Measurements from ENCODE around the gene SOCS3.

Gene SOCS3

DNA sequence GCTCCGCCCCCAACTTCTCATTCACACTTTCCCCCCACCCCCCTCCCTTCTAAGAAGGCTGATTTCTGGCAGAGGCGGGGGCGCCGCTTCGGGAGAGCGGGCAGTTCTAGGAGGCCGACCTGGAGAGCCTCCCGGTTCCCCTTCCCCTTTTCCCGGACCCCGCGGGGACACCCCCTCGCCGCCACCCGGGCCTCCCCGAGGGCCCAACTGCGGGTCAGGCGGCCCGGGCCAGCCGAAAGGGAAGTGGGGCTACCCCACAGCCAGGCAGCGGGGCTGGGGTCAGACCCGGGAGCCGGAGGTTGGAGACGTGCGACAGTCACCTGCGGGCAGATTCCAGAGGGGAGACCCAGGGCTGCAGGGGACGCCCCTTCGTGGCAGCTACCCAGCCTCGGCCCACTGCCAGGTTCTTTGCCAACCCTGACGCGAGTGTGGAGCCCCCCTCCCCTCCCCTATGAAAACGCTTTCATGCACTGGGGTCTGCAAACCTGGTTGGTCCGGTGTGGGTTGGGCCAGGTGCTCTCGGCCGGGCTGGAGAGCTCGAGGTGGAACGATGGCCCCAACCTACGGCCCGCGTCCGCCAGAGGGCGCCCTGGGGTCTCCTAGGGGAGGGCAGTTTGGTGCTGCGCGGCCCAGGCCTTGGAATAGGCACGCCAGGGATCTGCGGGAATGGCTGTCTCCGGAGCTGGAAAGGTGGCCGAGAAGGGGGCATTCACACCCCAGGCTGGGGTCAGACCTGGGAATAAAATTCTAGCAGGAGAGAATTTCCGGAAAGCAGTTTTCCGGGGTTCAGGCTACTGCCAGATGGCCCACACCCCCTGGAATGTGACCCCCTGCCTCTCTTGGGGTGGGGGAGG lies 721 bp upstream of the SOCS3 start:
- WGBS, 2 experiments, result 1% methylated on average over 49 of the region's 49 CpGs
- Histone ChIP-seq H3K9me3 (ENCODE audit: control insufficient read depth, low read length) (no peaks in the 10 kb centered on the region), H3K36me3 (ENCODE audit: control insufficient read depth, insufficient read depth, low read length) (peaks cover 10% of the 10 kb centered on the region), H3K4me3 (ENCODE audit: insufficient read depth, low read depth, low read length) (peak overlapping the region; percentile 85), H3K4me1 (ENCODE audit: control insufficient read depth, insufficient read depth, low read length) (peaks cover 46% of the 10 kb centered on the region), H3K27me3 (ENCODE audit: control insufficient read depth, insufficient read depth, low read length, poor library complexity, severe bottlenecking) (peaks cover 40% of the 10 kb centered on the region), H3K27ac (ENCODE audit: insufficient read depth, low read depth, low read length, poor library complexity, severe bottlenecking) (peak overlapping the region; percentile 68)

DNA sequence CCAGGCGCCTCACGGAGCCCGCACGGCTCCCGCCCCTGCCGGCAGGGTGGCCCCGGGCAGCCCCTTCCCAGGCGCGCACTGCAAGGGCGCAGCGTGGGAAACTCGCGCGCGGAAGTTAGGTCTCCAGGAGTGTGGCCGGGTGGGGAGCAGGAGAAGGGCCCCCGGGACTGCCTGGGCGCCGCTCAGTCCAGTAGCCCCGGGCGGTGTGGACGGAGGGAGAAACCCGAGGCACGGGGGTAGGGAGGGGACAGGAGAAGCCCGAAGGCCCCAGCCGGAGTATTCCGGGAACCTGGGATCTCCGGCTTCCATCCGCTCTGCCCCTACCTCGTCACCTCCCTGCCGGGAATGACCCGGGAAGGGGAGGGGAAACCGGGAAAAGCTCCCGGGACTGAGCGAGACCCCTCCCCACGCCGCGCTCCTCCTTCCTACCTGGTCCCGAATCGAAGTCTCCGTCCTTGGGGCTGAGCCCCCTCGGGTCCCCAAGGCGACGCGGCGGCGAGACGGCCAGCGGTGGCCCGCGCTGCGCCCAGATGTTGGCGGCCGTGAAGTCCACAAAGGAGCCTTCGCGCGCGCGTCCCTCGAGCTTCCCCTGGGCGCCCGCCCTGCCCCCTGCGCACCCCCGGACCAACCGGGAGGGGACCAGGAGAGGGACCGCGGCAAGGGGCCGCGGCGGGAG lies 418 bp downstream of the SOCS3 start:
- 0 to 1% methylated on average over 70 of the region's 70 CpGs for WGBS, 2 experiments
- H3K27me3 ChIP-seq (ENCODE audit: control insufficient read depth, insufficient read depth, low read length, poor library complexity, severe bottlenecking), result peaks cover 52% of the 10 kb centered on the region
- H3K4me1 ChIP-seq (ENCODE audit: control insufficient read depth, insufficient read depth, low read length), result peaks cover 37% of the 10 kb centered on the region
- H3K36me3 ChIP-seq (ENCODE audit: control insufficient read depth, insufficient read depth, low read length), result peaks cover 10% of the 10 kb centered on the region
- H3K4me3 ChIP-seq (ENCODE audit: insufficient read depth, low read depth, low read length), result peak overlapping the region; percentile 85
- no peaks in the 10 kb centered on the region for H3K9me3 ChIP-seq (ENCODE audit: control insufficient read depth, low read length)
- H3K27ac ChIP-seq (ENCODE audit: insufficient read depth, low read depth, low read length, poor library complexity, severe bottlenecking), result peak overlapping the region; percentile 71

DNA sequence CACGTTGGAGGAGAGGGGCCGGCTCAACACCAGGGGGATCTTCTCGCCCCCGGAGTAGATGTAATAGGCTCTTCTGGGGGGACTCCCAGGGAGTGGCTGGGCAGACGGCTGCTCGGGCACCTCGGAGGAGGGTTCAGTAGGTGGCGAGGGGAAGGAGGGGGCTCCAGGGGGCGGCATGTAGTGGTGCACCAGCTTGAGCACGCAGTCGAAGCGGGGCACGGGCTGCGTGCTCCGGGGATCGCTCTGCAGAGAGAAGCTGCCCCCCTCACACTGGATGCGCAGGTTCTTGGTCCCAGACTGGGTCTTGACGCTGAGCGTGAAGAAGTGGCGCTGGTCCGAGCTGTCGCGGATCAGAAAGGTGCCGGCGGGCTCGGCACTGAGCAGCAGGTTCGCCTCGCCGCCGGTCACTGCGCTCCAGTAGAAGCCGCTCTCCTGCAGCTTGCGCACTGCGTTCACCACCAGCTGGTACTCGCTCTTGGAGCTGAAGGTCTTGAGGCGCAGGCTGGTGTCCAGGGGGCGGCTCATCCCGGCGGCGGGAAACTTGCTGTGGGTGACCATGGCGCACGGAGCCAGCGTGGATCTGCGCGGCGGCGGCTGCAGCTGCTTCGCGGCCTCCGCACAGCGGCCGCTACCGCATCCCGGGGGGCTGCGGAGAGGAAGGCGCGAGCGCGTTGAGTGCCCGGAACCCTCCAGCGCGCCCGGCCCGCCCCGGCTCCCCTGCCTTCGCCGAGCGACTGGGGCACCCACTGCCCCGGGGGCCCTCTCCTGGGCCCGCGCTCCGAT lies 1.1 kb downstream of the SOCS3 start:
- H3K27ac ChIP-seq (ENCODE audit: insufficient read depth, low read depth, low read length, poor library complexity, severe bottlenecking), result no peak overlapping the region
- WGBS, 2 experiments, result 6% methylated on average over 72 of the region's 72 CpGs
- no peaks in the 10 kb centered on the region for H3K9me3 ChIP-seq (ENCODE audit: control insufficient read depth, low read length)
- H3K36me3 ChIP-seq (ENCODE audit: control insufficient read depth, insufficient read depth, low read length), result peaks cover 10% of the 10 kb centered on the region
- H3K4me3 ChIP-seq (ENCODE audit: insufficient read depth, low read depth, low read length), result peak overlapping the region; percentile 85
- H3K4me1 ChIP-seq (ENCODE audit: control insufficient read depth, insufficient read depth, low read length), result peaks cover 33% of the 10 kb centered on the region
- peaks cover 59% of the 10 kb centered on the region for H3K27me3 ChIP-seq (ENCODE audit: control insufficient read depth, insufficient read depth, low read length, poor library complexity, severe bottlenecking)

DNA sequence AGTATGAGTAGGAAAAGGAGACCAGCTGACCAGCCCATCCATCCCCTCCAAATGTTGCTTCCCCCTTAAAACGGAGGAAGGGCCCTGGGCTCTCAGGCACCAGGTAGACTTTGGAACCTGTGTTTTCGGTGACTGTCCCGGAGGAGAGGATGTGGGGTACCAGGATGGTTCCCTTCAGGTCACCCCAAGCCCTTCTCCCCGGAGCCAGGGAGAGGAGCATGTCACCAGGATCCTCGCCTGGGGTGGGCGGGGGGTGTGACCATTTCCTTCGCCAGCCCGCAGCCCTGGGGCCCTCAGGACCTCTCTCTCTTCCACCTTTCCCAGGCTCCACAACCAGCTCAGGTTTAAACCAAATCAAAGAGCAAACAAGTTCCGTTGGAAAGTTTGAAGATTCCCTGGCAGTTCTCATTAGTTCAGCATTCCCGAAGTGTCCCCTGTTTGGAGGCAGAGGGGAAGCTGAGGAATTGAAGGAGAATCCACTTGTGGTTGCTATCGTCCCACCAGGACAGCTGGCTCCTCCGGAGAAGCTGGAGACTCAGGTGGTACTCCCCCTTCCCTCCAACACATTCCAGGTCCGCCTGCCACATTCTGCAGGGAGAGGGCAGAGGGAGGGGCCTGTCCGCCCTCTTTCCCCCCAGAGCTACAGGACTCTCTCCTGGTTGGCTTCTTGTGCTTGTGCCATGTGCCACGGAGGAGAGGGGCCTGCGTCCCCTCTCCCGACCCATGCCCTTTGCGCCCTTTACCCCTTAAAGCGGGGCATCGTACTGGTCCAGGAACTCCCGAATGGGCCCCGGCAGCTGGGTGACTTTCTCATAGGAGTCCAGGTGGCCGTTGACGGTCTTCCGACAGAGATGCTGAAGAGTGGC lies 2.0 kb downstream of the SOCS3 start:
- H3K27me3 ChIP-seq (ENCODE audit: control insufficient read depth, insufficient read depth, low read length, poor library complexity, severe bottlenecking), result peaks cover 62% of the 10 kb centered on the region
- H3K36me3 ChIP-seq (ENCODE audit: control insufficient read depth, insufficient read depth, low read length), result peaks cover 10% of the 10 kb centered on the region
- H3K9me3 ChIP-seq (ENCODE audit: control insufficient read depth, low read length), result no peaks in the 10 kb centered on the region
- 63 to 69% methylated on average over 25 of the region's 25 CpGs for WGBS, 2 experiments
- H3K4me3 ChIP-seq (ENCODE audit: insufficient read depth, low read depth, low read length), result peak overlapping the region; percentile 85
- peaks cover 36% of the 10 kb centered on the region for H3K4me1 ChIP-seq (ENCODE audit: control insufficient read depth, insufficient read depth, low read length)
- no peak overlapping the region for H3K27ac ChIP-seq (ENCODE audit: insufficient read depth, low read depth, low read length, poor library complexity, severe bottlenecking)

DNA sequence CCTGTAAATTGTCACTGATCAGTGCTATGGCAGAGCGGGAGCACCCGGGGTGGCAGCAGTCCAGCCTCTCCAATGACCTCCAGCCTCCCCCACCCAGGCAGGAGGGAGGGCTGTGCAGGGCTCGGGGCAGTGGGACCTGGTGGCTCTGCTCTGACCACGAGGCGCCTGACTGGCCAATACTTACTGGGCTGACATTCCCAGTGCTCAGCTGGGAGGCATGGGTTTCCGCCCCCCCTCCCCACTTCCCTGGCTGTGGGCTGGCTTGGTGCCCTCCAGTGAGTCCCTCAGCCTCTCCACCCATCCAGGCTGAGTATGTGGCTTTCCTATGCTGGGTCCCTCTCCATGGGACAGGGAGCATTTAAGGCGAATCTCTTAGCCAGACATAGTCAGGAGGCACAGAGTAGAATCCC lies 2.7 kb downstream of the SOCS3 start:
- Histone ChIP-seq H3K36me3 (ENCODE audit: control insufficient read depth, insufficient read depth, low read length) (peaks cover 10% of the 10 kb centered on the region), H3K4me3 (ENCODE audit: insufficient read depth, low read depth, low read length) (peak overlapping the region; percentile 85), H3K9me3 (ENCODE audit: control insufficient read depth, low read length) (no peaks in the 10 kb centered on the region), H3K27me3 (ENCODE audit: control insufficient read depth, insufficient read depth, low read length, poor library complexity, severe bottlenecking) (peaks cover 62% of the 10 kb centered on the region), H3K27ac (ENCODE audit: insufficient read depth, low read depth, low read length, poor library complexity, severe bottlenecking) (no peak overlapping the region), H3K4me1 (ENCODE audit: control insufficient read depth, insufficient read depth, low read length) (peaks cover 40% of the 10 kb centered on the region)
- WGBS, 2 experiments, result 70 to 74% methylated on average over 7 of the region's 7 CpGs

DNA sequence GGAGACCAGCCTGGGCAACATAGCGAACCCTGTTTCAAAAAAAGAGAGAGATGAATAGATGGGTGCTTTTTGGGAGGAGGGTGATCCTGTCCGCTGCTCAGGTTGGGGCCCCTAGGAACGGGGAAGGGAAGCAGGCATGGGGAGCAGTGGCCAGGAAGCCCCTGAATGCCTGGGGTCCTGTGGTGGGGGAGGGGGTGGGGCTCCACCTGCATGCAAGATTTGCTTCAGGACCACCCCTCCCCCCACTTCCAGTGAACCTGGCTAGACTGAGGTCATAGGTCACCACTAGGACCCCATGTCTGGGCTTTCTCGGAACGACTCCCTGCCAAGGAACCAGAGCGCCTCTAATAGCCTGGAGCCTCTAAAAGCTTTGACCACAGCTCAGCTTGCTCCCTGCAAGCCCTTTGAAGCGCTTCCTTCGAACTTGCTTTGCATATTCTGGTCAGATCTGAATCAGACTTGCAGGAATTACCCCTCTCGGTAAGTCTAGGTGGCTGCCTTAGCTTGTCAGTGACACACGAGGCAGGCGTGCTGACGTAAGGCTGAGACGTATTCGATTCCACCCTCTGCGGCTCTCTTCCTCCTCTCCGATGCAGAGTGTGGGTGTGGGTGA lies 3.7 kb downstream of the SOCS3 start:
- Histone ChIP-seq H3K36me3 (ENCODE audit: control insufficient read depth, insufficient read depth, low read length) (peaks cover 10% of the 10 kb centered on the region), H3K9me3 (ENCODE audit: control insufficient read depth, low read length) (no peaks in the 10 kb centered on the region), H3K27me3 (ENCODE audit: control insufficient read depth, insufficient read depth, low read length, poor library complexity, severe bottlenecking) (peaks cover 62% of the 10 kb centered on the region), H3K27ac (ENCODE audit: insufficient read depth, low read depth, low read length, poor library complexity, severe bottlenecking) (no peak overlapping the region), H3K4me3 (ENCODE audit: insufficient read depth, low read depth, low read length) (no peak overlapping the region), H3K4me1 (ENCODE audit: control insufficient read depth, insufficient read depth, low read length) (peaks cover 47% of the 10 kb centered on the region)
- WGBS, 2 experiments, result 17% methylated on average over 13 to 14 of the region's 16 CpGs

DNA sequence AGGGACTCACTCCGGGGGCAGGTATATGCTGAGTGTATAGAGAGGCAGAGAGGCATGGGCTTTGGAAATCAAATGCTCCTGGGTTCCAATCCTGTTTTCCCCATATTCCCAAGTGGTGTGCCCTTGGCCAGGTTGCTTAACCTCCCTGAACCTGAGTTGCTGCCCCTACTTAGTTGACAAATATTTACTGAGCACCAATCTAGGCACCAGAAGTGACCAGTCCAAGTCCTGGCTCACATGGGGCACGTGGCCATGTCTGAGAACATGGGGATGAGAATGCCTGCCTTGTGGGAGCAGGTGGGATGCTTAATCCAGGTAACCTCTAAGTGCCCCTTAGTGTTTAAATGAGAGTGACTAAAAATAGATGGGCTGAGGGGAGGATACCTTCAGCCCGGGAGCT lies 4.2 kb downstream of the SOCS3 start:
- no peak overlapping the region for H3K27ac ChIP-seq (ENCODE audit: insufficient read depth, low read depth, low read length, poor library complexity, severe bottlenecking)
- WGBS, 2 experiments, result 56% methylated on average over 3 of the region's 3 CpGs
- peaks cover 44% of the 10 kb centered on the region for H3K4me1 ChIP-seq (ENCODE audit: control insufficient read depth, insufficient read depth, low read length)
- no peaks in the 10 kb centered on the region for H3K9me3 ChIP-seq (ENCODE audit: control insufficient read depth, low read length)
- H3K36me3 ChIP-seq (ENCODE audit: control insufficient read depth, insufficient read depth, low read length), result peaks cover 10% of the 10 kb centered on the region
- peaks cover 62% of the 10 kb centered on the region for H3K27me3 ChIP-seq (ENCODE audit: control insufficient read depth, insufficient read depth, low read length, poor library complexity, severe bottlenecking)
- no peak overlapping the region for H3K4me3 ChIP-seq (ENCODE audit: insufficient read depth, low read depth, low read length)

DNA sequence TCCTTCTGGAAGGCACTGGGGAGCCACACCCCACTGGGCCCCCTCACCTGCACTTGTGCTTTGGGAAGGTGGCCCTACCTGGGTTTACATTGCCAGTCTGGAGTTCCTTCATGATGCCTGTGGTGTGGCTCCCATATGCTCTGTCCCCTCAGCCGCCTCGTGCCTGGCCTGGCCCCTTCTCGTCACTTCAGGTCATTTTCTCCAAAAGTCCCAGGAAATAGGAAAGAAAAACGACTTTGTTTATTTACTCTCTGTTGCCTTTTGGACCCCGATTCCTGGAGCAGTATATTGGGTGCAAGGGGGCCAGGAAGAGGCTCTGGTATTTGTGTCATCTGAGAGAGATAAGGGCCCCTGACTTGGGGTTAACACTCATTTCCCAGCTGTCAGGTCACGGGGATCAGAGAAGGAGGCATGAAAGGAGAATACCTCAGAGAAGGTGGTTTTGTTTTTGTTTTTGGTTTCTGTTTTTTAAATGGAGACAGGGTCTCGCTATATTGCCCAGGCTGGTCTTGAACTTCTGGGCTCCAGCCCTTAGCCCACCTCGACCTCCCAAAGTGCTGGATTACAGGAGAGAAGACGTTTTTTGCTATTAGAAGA lies 4.7 kb downstream of the SOCS3 start:
- no peak overlapping the region for H3K27ac ChIP-seq (ENCODE audit: insufficient read depth, low read depth, low read length, poor library complexity, severe bottlenecking)
- WGBS, 2 experiments, result 75 to 79% methylated on average over 9 of the region's 9 CpGs

DNA sequence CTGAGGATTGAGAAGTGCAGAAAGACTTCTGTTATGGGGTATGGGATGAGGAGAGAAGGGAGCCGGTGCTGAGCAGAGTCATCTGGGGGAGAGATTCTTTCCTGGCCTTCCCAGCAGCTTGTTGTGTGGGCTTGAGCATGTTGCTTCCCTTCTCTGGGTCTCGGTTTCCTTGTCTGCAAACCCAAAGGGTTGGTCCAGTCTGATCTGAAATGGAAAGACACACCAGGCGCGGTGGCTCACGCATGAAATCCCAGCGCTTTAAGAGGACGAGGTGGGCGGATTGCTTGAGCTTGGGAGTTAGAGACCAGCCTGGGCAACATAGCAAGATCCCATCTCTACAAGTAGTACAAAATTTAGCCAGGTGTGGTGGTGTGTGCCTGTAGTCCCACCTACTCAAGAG lies 6.0 kb downstream of the SOCS3 start:
- Histone ChIP-seq H3K4me1 (ENCODE audit: control insufficient read depth, insufficient read depth, low read length) (peaks cover 44% of the 10 kb centered on the region), H3K27me3 (ENCODE audit: control insufficient read depth, insufficient read depth, low read length, poor library complexity, severe bottlenecking) (peaks cover 52% of the 10 kb centered on the region), H3K4me3 (ENCODE audit: insufficient read depth, low read depth, low read length) (peak overlapping the region; percentile 34), H3K9me3 (ENCODE audit: control insufficient read depth, low read length) (no peaks in the 10 kb centered on the region), H3K27ac (ENCODE audit: insufficient read depth, low read depth, low read length, poor library complexity, severe bottlenecking) (peak overlapping the region; percentile 91), H3K36me3 (ENCODE audit: control insufficient read depth, insufficient read depth, low read length) (peaks cover 10% of the 10 kb centered on the region)
- 74 to 82% methylated on average over 8 of the region's 8 CpGs for WGBS, 2 experiments

More for the DNA sequence above, 4.7 kb downstream of the SOCS3 start:
- H3K36me3 ChIP-seq (ENCODE audit: control insufficient read depth, insufficient read depth, low read length), result peaks cover 10% of the 10 kb centered on the region
- H3K4me3 ChIP-seq (ENCODE audit: insufficient read depth, low read depth, low read length), result no peak overlapping the region
- no peaks in the 10 kb centered on the region for H3K9me3 ChIP-seq (ENCODE audit: control insufficient read depth, low read length)
- peaks cover 62% of the 10 kb centered on the region for H3K27me3 ChIP-seq (ENCODE audit: control insufficient read depth, insufficient read depth, low read length, poor library complexity, severe bottlenecking)
- peaks cover 44% of the 10 kb centered on the region for H3K4me1 ChIP-seq (ENCODE audit: control insufficient read depth, insufficient read depth, low read length)

Data from ectodermal cell (in vitro differentiated cells).